ENCODE results near the gene INPP5A. TPM values are rescaled to one million over a fixed set of nuclear protein-coding genes. Genes with fewer than 3 reads are reported as not detected.
"Not testable (repeated sequence)": the region's sequence is repeated elsewhere in the genome, so short reads cannot be mapped to it uniquely, and the experiment has no call there.

Gene INPP5A
- total RNA-seq, 1 donor from 2014 or later = 105 TPM

GRCh38 chr10:132766291-132766690, 228.7 kb downstream of the INPP5A start:
- H3K36me3 ChIP-seq = peaks cover 36% of the 10 kb centered on the region
- intact Hi-C loops (cut with micrococcal nuclease) = no loop called here
- TF ChIP-seq CTCF (IDR thresholded peaks at IDR 0.05; ENCODE audit: borderline replicate concordance) = no peak
- no peak for DNase-seq
- no peaks in the 10 kb centered on the region for H3K27me3 ChIP-seq (ENCODE audit: low read depth)
- no peak overlapping the region for H3K4me3 ChIP-seq
- H3K9me3 ChIP-seq (replicated peaks) = peaks cover 4% of the 10 kb centered on the region
- no peak overlapping the region for H3K27ac ChIP-seq (replicated peaks)
- H3K4me1 ChIP-seq = no peaks in the 10 kb centered on the region

DNA sequence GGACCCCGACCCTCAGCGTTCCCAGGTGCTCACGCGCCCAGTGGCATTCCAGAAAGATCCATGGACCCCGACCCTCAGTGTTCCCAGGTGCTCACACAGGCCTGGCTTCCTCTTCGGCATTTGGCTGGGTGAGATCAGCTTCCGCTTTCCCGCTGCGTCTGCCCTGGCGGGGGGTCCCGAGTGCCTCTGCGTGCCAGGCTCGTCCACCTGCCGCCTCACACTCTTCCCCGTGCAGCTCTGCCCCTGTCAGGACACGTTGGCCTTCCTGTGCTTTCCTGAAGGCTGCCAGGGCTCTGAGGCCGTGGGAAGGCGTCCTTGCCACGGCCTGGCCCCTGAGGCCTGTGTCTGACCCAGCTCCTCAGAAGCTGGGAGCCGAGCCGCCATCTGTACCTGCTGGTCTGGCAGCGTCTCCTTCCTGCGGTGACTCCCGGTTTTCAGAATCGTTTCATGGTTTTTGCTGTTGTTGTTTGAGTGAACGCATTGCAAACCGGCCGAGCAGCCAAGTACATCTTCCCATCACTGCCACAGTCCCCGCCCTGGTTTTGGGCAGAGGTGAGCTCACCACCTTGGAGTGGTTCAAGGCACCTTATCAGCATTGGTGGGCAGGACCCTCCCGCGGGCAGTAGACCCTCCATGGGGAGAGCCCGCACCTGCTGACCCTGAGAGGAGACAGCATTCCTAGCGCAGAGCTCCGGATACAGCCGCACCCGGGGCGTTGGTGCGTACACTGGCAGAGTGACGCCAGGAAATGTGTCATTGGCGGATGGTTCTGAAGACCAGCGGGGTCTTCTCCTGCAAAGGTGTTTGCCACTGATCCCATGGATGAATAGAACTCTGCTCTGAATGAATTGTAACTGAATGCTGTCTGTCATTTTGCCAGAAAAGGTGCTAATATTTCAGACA, 231.0 kb downstream of the INPP5A start:
- no peak for DNase-seq
- Histone ChIP-seq H3K27ac (replicated peaks) (no peak overlapping the region), H3K9me3 (replicated peaks) (no peaks in the 10 kb centered on the region), H3K4me1 (no peaks in the 10 kb centered on the region), H3K27me3 (ENCODE audit: low read depth) (no peaks in the 10 kb centered on the region), H3K4me3 (no peak overlapping the region), H3K36me3 (peaks cover 43% of the 10 kb centered on the region)
- no peak for TF ChIP-seq CTCF (IDR thresholded peaks at IDR 0.05; ENCODE audit: borderline replicate concordance)
- intact Hi-C loops (cut with micrococcal nuclease) = no loop called here

- no peak overlapping the region for H3K27ac ChIP-seq (replicated peaks)
- no peaks in the 10 kb centered on the region for H3K9me3 ChIP-seq (replicated peaks)
- intact Hi-C loops (cut with micrococcal nuclease) = no loop called here
- H3K36me3 ChIP-seq = peaks cover 48% of the 10 kb centered on the region
- no peaks in the 10 kb centered on the region for H3K27me3 ChIP-seq (ENCODE audit: low read depth)
- TF ChIP-seq CTCF (IDR thresholded peaks at IDR 0.05; ENCODE audit: borderline replicate concordance) = no peak
- H3K4me1 ChIP-seq = no peaks in the 10 kb centered on the region
- DNase-seq = no peak
- no peak overlapping the region for H3K4me3 ChIP-seq
These were observed 232.8 kb downstream of the INPP5A start for GRCh38 chr10:132770061-132771021.

DNA sequence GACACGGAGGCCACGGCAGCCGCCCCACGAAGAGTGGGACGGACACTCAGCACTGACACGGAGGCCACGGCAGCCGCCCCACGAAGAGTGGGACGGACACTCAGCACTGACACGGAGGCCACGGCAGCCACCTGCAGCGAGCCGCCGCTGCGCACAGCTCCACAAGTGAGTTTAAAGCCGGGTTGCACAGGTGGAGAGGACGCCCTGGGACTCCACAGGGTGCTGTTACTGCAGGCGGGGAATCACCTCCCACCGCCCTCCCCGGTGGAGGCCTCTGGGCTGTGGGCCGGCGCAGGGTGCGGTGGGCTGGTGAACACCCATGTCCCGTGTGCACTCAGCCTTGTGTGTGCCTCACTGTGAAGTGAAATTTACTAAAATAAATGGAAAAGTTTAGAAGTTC, 235.2 kb downstream of the INPP5A start:
- H3K9me3 ChIP-seq (replicated peaks); intact Hi-C loops (cut with micrococcal nuclease); H3K4me1 ChIP-seq; DNase-seq; H3K27ac ChIP-seq (replicated peaks); H3K4me3 ChIP-seq; H3K27me3 ChIP-seq (ENCODE audit: low read depth): not testable (repeated sequence)
- peaks cover 50% of the 10 kb centered on the region for H3K36me3 ChIP-seq

- intact Hi-C loops (cut with micrococcal nuclease) = no loop called here
- H3K27me3 ChIP-seq (ENCODE audit: low read depth) = no peaks in the 10 kb centered on the region
- no peaks in the 10 kb centered on the region for H3K4me1 ChIP-seq
- no peak overlapping the region for H3K27ac ChIP-seq (replicated peaks)
- DNase-seq = no peak
- no peak for TF ChIP-seq CTCF (IDR thresholded peaks at IDR 0.05; ENCODE audit: borderline replicate concordance)
- no peaks in the 10 kb centered on the region for H3K9me3 ChIP-seq (replicated peaks)
- H3K36me3 ChIP-seq = peaks cover 51% of the 10 kb centered on the region
- no peak overlapping the region for H3K4me3 ChIP-seq
These were observed 236.8 kb downstream of the INPP5A start for GRCh38 chr10:132774181-132774901.

All from left ventricle myocardium inferior (tissue), 1 donor.